ENCODE data around the gene LRMDA.

LRMDA gene

GRCh38 chr10:76088980-76089379 lies 657.6 kb downstream of the LRMDA start:
- H3K4me1 ChIP-seq (ENCODE audit: control insufficient read depth, low read depth, low read length), result peaks cover 6% of the 10 kb centered on the region
- H3K79me2 ChIP-seq (ENCODE audit: control insufficient read depth, insufficient read depth, low read length), result no peaks in the 10 kb centered on the region
- H2BK15ac ChIP-seq (replicated peaks; ENCODE audit: low read depth), result no peak overlapping the region
- H4K8ac ChIP-seq (ENCODE audit: low read depth, low read length), result no peak overlapping the region
- H3K18ac ChIP-seq (ENCODE audit: low read length), result no peak overlapping the region
- no peaks in the 10 kb centered on the region for H3K79me1 ChIP-seq (ENCODE audit: low read length)
- no peak overlapping the region for H2BK120ac ChIP-seq (ENCODE audit: low read depth, low read length)
- H3K4me2 ChIP-seq (ENCODE audit: low read length), result no peak overlapping the region
- no peak overlapping the region for H3K9ac ChIP-seq (ENCODE audit: low read length)
- DNase-seq, result no peak
- H3K4me3 ChIP-seq (ENCODE audit: low read length), result no peak overlapping the region
- H3K56ac ChIP-seq (ENCODE audit: low read length), result no peak overlapping the region
- no peak overlapping the region for H2AK5ac ChIP-seq (ENCODE audit: low read length)
- no peak overlapping the region for H3K23ac ChIP-seq (ENCODE audit: low read length)
- H3K36me3 ChIP-seq (ENCODE audit: control insufficient read depth, insufficient read depth, low read length), result no peaks in the 10 kb centered on the region
- no peak overlapping the region for H4K5ac ChIP-seq (ENCODE audit: low read length)
- no CpG with 5 or more reads among the region's 3 CpGs for WGBS (ENCODE audit: extremely low coverage, insufficient coverage, low lambda C conversion rate)
- no peak overlapping the region for H3K4ac ChIP-seq (ENCODE audit: low read depth, low read length)
- H3K27ac ChIP-seq (ENCODE audit: low read depth, low read length), result no peak overlapping the region
- H3K27me3 ChIP-seq (ENCODE audit: insufficient read depth, low read length, poor library complexity), result no peaks in the 10 kb centered on the region
- no peak overlapping the region for H2BK5ac ChIP-seq (ENCODE audit: low read length)

GRCh38 chr10:76089556-76090180 lies 658.2 kb downstream of the LRMDA start:
- H3K4me2 ChIP-seq (ENCODE audit: low read length), result no peak overlapping the region
- WGBS (ENCODE audit: extremely low coverage, insufficient coverage, low lambda C conversion rate), result no CpG with 5 or more reads among the region's 12 CpGs
- peak overlapping the region; percentile 57 for H3K18ac ChIP-seq (ENCODE audit: low read length)
- no peak overlapping the region for H2BK5ac ChIP-seq (ENCODE audit: low read length)
- H3K4ac ChIP-seq (ENCODE audit: low read depth, low read length), result no peak overlapping the region
- H3K79me2 ChIP-seq (ENCODE audit: control insufficient read depth, insufficient read depth, low read length), result no peaks in the 10 kb centered on the region
- H3K79me1 ChIP-seq (ENCODE audit: low read length), result no peaks in the 10 kb centered on the region
- no peaks in the 10 kb centered on the region for H3K36me3 ChIP-seq (ENCODE audit: control insufficient read depth, insufficient read depth, low read length)
- H3K9ac ChIP-seq (ENCODE audit: low read length), result no peak overlapping the region
- H2BK120ac ChIP-seq (ENCODE audit: low read depth, low read length), result no peak overlapping the region
- no peak overlapping the region for H3K27ac ChIP-seq (ENCODE audit: low read depth, low read length)
- no peak for DNase-seq
- H4K8ac ChIP-seq (ENCODE audit: low read depth, low read length), result no peak overlapping the region
- no peak overlapping the region for H3K56ac ChIP-seq (ENCODE audit: low read length)
- H4K5ac ChIP-seq (ENCODE audit: low read length), result no peak overlapping the region
- peak overlapping the region; percentile 61 for H2BK15ac ChIP-seq (replicated peaks; ENCODE audit: low read depth)
- no peak overlapping the region for H2AK5ac ChIP-seq (ENCODE audit: low read length)
- no peak overlapping the region for H3K23ac ChIP-seq (ENCODE audit: low read length)
- peaks cover 6% of the 10 kb centered on the region for H3K4me1 ChIP-seq (ENCODE audit: control insufficient read depth, low read depth, low read length)
- no peak overlapping the region for H3K4me3 ChIP-seq (ENCODE audit: low read length)
- no peaks in the 10 kb centered on the region for H3K27me3 ChIP-seq (ENCODE audit: insufficient read depth, low read length, poor library complexity)

GRCh38 chr10:76091926-76092325 lies 660.5 kb downstream of the LRMDA start:
- Histone ChIP-seq H3K27me3 (ENCODE audit: insufficient read depth, low read length, poor library complexity) (no peaks in the 10 kb centered on the region), H2BK15ac (replicated peaks; ENCODE audit: low read depth) (no peak overlapping the region), H2AK5ac (ENCODE audit: low read length) (no peak overlapping the region), H2BK5ac (ENCODE audit: low read length) (no peak overlapping the region), H3K4me2 (ENCODE audit: low read length) (no peak overlapping the region), H3K79me1 (ENCODE audit: low read length) (no peaks in the 10 kb centered on the region), H3K4me1 (ENCODE audit: control insufficient read depth, low read depth, low read length) (peaks cover 3% of the 10 kb centered on the region), H3K36me3 (ENCODE audit: control insufficient read depth, insufficient read depth, low read length) (no peaks in the 10 kb centered on the region), H3K4ac (ENCODE audit: low read depth, low read length) (no peak overlapping the region), H3K9ac (ENCODE audit: low read length) (no peak overlapping the region), H3K23ac (ENCODE audit: low read length) (no peak overlapping the region), H3K4me3 (ENCODE audit: low read length) (no peak overlapping the region), H4K8ac (ENCODE audit: low read depth, low read length) (no peak overlapping the region), H3K18ac (ENCODE audit: low read length) (no peak overlapping the region), H3K79me2 (ENCODE audit: control insufficient read depth, insufficient read depth, low read length) (no peaks in the 10 kb centered on the region), H2BK120ac (ENCODE audit: low read depth, low read length) (no peak overlapping the region), H4K5ac (ENCODE audit: low read length) (no peak overlapping the region), H3K27ac (ENCODE audit: low read depth, low read length) (no peak overlapping the region), H3K56ac (ENCODE audit: low read length) (peak overlapping the region; percentile 25)
- no peak for DNase-seq
- no CpG with 5 or more reads among the region's 1 CpG for WGBS (ENCODE audit: extremely low coverage, insufficient coverage, low lambda C conversion rate)

- Histone ChIP-seq H3K79me1 (ENCODE audit: low read length) (no peaks in the 10 kb centered on the region), H3K18ac (ENCODE audit: low read length) (no peak overlapping the region), H3K4me1 (ENCODE audit: control insufficient read depth, low read depth, low read length) (no peaks in the 10 kb centered on the region), H3K36me3 (ENCODE audit: control insufficient read depth, insufficient read depth, low read length) (no peaks in the 10 kb centered on the region), H3K56ac (ENCODE audit: low read length) (no peak overlapping the region), H2BK5ac (ENCODE audit: low read length) (no peak overlapping the region), H3K9ac (ENCODE audit: low read length) (no peak overlapping the region), H3K27me3 (ENCODE audit: insufficient read depth, low read length, poor library complexity) (no peaks in the 10 kb centered on the region), H3K4me2 (ENCODE audit: low read length) (no peak overlapping the region), H3K23ac (ENCODE audit: low read length) (no peak overlapping the region), H3K4ac (ENCODE audit: low read depth, low read length) (no peak overlapping the region), H2BK15ac (replicated peaks; ENCODE audit: low read depth) (no peak overlapping the region), H2AK5ac (ENCODE audit: low read length) (no peak overlapping the region), H3K4me3 (ENCODE audit: low read length) (no peak overlapping the region), H4K8ac (ENCODE audit: low read depth, low read length) (no peak overlapping the region), H2BK120ac (ENCODE audit: low read depth, low read length) (no peak overlapping the region), H3K79me2 (ENCODE audit: control insufficient read depth, insufficient read depth, low read length) (no peaks in the 10 kb centered on the region), H4K5ac (ENCODE audit: low read length) (no peak overlapping the region), H3K27ac (ENCODE audit: low read depth, low read length) (no peak overlapping the region)
- no CpG with 5 or more reads among the region's 6 CpGs for WGBS (ENCODE audit: extremely low coverage, insufficient coverage, low lambda C conversion rate)
- DNase-seq, result no peak
Observed at GRCh38 chr10:76106611-76107010, 675.2 kb downstream of the LRMDA start.

GRCh38 chr10:76108563-76109359 lies 677.3 kb downstream of the LRMDA start:
- Histone ChIP-seq H3K4ac (ENCODE audit: low read depth, low read length) (no peak overlapping the region), H3K18ac (ENCODE audit: low read length) (no peak overlapping the region), H4K8ac (ENCODE audit: low read depth, low read length) (no peak overlapping the region), H2BK15ac (replicated peaks; ENCODE audit: low read depth) (no peak overlapping the region), H3K23ac (ENCODE audit: low read length) (no peak overlapping the region), H3K4me1 (ENCODE audit: control insufficient read depth, low read depth, low read length) (peaks cover 9% of the 10 kb centered on the region), H2BK120ac (ENCODE audit: low read depth, low read length) (no peak overlapping the region), H3K27me3 (ENCODE audit: insufficient read depth, low read length, poor library complexity) (no peaks in the 10 kb centered on the region), H3K27ac (ENCODE audit: low read depth, low read length) (no peak overlapping the region), H3K36me3 (ENCODE audit: control insufficient read depth, insufficient read depth, low read length) (no peaks in the 10 kb centered on the region), H3K79me2 (ENCODE audit: control insufficient read depth, insufficient read depth, low read length) (no peaks in the 10 kb centered on the region), H3K79me1 (ENCODE audit: low read length) (no peaks in the 10 kb centered on the region), H3K4me2 (ENCODE audit: low read length) (no peak overlapping the region), H2AK5ac (ENCODE audit: low read length) (no peak overlapping the region), H3K9ac (ENCODE audit: low read length) (no peak overlapping the region), H2BK5ac (ENCODE audit: low read length) (no peak overlapping the region), H3K56ac (ENCODE audit: low read length) (no peak overlapping the region), H4K5ac (ENCODE audit: low read length) (no peak overlapping the region), H3K4me3 (ENCODE audit: low read length) (no peak overlapping the region)
- no peak for DNase-seq
- WGBS (ENCODE audit: extremely low coverage, insufficient coverage, low lambda C conversion rate), result no CpG with 5 or more reads among the region's 4 CpGs
